HG03025 (cell line): ENCODE data around the gene PRIM1.

Experiments used
- ATAC-seq: cut with Tn5 transposase; IDR thresholded peaks from one replicate; pipeline ENCODE4 v1.9.1; 2021; ENCODE audit warnings: mild to moderate bottlenecking, moderate library complexity; ENCODE audit not compliant: unreplicated experiment, low FRiP score

PRIM1 gene

DNA sequence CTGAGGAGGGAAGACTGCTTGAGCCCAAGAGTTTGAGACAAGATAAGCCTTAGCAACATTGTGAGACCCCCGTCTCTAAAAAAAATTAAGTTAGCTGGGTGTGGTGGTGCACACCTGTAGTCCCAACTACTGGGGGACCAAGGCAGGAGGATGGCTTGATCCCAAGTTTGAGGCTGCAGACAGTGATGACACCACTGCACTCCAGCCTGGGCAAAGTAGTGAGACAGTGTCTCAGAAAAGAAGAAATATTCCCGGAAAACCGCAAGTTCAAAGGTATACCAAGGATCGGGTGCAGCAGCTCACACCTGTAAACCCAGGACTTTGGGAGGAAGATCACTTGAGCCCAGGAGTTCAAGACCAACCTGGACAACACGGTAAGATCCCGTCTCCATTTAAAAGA is 69.8 kb downstream of the PRIM1 start:
- no peak for ATAC-seq
